Measurements from ENCODE around the gene COL4A4. TPM values are rescaled to one million over a fixed set of nuclear protein-coding genes. Genes with fewer than 3 reads are reported as not detected.

Gene COL4A4
- total and polyA plus RNA-seq, 2 of the 13 experiments (the other 11 are each of a cell fraction or from before 2014, with no cell fraction given), result not detected

GRCh38 chr2:226970362-226970761 lies 193.6 kb downstream of the COL4A4 start (continued):
- TF ChIP-seq TRIM22 (IDR thresholded peaks at IDR 0.05) (no peak), HNF1B (CRISPR knock-in tag; IDR thresholded peaks at IDR 0.05) (no peak), MAX (IDR thresholded peaks at IDR 0.05) (no peak), ZBTB7B (CRISPR knock-in tag; IDR thresholded peaks at IDR 0.05) (no peak), ZNF274 (CRISPR knock-in tag; IDR thresholded peaks at IDR 0.05) (no peak), ZNF773 (CRISPR knock-in tag; IDR thresholded peaks at IDR 0.05; ENCODE audit: borderline replicate concordance) (no peak), ZNF598 (CRISPR knock-in tag; IDR thresholded peaks at IDR 0.05; ENCODE audit: borderline replicate concordance) (no peak), ZNF44 (CRISPR knock-in tag; IDR thresholded peaks at IDR 0.05) (no peak)

- intact Hi-C loops (cut with micrococcal nuclease; ENCODE audit: unreplicated experiment), result no loop called here
- ATAC-seq (no peak), FAIRE-seq (no peak), DNase-seq (ENCODE audit: low spot score) (no peak)
- 56% methylated on average over 6 of the region's 6 CpGs for WGBS (ENCODE audit: low lambda C conversion rate)
- no peak overlapping the region for H3K4me2 ChIP-seq (ENCODE audit: low read depth, low read length)
- no TSS peak for BruUV-seq (replicated peaks)
- ChIA-PET CTCF (ENCODE audit: low intra/inter-chr PET ratio, low total read pairs) (no interaction called here), POLR2A (no interaction called here)
- no peak overlapping the region for H3K4me3 ChIP-seq (replicated peaks in 1 of 3; ENCODE audit: insufficient read depth in 1 of 3, low read depth in 2 of 3, low read length in 3 of 3)
- no peaks in the 10 kb centered on the region for H3K4me1 ChIP-seq (ENCODE audit: insufficient read depth, low read length)
- H3K36me3 ChIP-seq (replicated peaks in 1 of 2; ENCODE audit: control insufficient read depth in 1 of 2, insufficient read depth in 2 of 2, low read length in 2 of 2), result no peaks in the 10 kb centered on the region
- H3K9ac ChIP-seq (ENCODE audit: insufficient read depth, low read depth, low read length), result no peak overlapping the region
- in situ Hi-C loops (cut with HindIII; ENCODE audit: extremely low pct_ligation_motif_present, low pct_unique_long_range_greater_than_20kb), result no loop called here
- H4K20me1 ChIP-seq (ENCODE audit: insufficient read depth, low read length), result no peaks in the 10 kb centered on the region
- H2AFZ ChIP-seq (ENCODE audit: low read length), result no peak overlapping the region
- no peaks in the 10 kb centered on the region for H3K9me3 ChIP-seq (ENCODE audit: low read length)
- no peaks in the 10 kb centered on the region for H3K27me3 ChIP-seq (ENCODE audit: control insufficient read depth in 1 of 2, insufficient read depth in 2 of 2, low read length in 2 of 2)
- H3K27ac ChIP-seq (ENCODE audit: extremely low read length, insufficient read depth, low read length), result no peak overlapping the region
- no peaks in the 10 kb centered on the region for H3K79me2 ChIP-seq (ENCODE audit: insufficient read depth, low read length)
- no peak for TF ChIP-seq NCOA5 (CRISPR knock-in tag; IDR thresholded peaks at IDR 0.05)
- no peak for TF ChIP-seq ZNF710 (CRISPR knock-in tag; IDR thresholded peaks at IDR 0.05; ENCODE audit: borderline replicate concordance)
- TF ChIP-seq POLR2AphosphoS2 (IDR thresholded peaks at IDR 0.05; ENCODE audit: low read depth, low read length), result no peak
- no peak for TF ChIP-seq THAP11 (CRISPR knock-in tag; IDR thresholded peaks at IDR 0.05)
- TF ChIP-seq ZNF441 (CRISPR knock-in tag; IDR thresholded peaks at IDR 0.05; ENCODE audit: borderline replicate concordance), result no peak
- TF ChIP-seq ATM (IDR thresholded peaks at IDR 0.05; ENCODE audit: borderline replicate concordance), result no peak
- TF ChIP-seq HNF4A (CRISPR knock-in tag; IDR thresholded peaks at IDR 0.05), result no peak
- TF ChIP-seq ZNF274 (CRISPR knock-in tag; IDR thresholded peaks at IDR 0.05), result no peak
- no peak for TF ChIP-seq MAFK (conservative IDR thresholded peaks at IDR 0.05 in 1 of 2, IDR thresholded peaks at IDR 0.05 in 1 of 2; ENCODE audit: low read length in 2 of 2)
These were observed 194.5 kb downstream of the COL4A4 start for GRCh38 chr2:226969417-226970080.

Measured in HepG2 (cell line).